Loucy (cell line): Measurements from ENCODE around the gene MAP3K13.

Experiments
- CTCF ChIP-seq: fragments of 200-600 bp; sonication (generic); conservative IDR thresholded peaks from 2 replicates; pipeline ENCODE4 v1.5.1; 2014; ENCODE audit warnings: mild to moderate bottlenecking, antibody characterized with exemption, low read length
- EZH2phosphoT487 ChIP-seq: fragments of 200-600 bp; IDR thresholded peaks from 2 replicates; pipeline ENCODE4 v1.6.1; 2018; ENCODE audit warnings: antibody characterized with exemption, mild to moderate bottlenecking, moderate library complexity, borderline replicate concordance

GRCh38 chr3:185502987-185503386 lies 140.1 kb downstream of the MAP3K13 start:
- TF ChIP-seq CTCF (no peak), EZH2phosphoT487 (no peak)
